HG03280 (cell line): ENCODE results near the gene SLC38A10.
A peak's percentile ranks its signal among the peaks of the same experiment; 100 is the strongest.

Experiments
- ATAC-seq: cut with Tn5 transposase; IDR thresholded peaks from one replicate; pipeline ENCODE4 v1.9.1; 2021; ENCODE audit warnings: mild to moderate bottlenecking, moderate library complexity; ENCODE audit not compliant: unreplicated experiment

SLC38A10 gene

GRCh38 chr17:81299846-81300585 is 4.9 kb upstream of the SLC38A10 start:
- no peak for ATAC-seq

DNA sequence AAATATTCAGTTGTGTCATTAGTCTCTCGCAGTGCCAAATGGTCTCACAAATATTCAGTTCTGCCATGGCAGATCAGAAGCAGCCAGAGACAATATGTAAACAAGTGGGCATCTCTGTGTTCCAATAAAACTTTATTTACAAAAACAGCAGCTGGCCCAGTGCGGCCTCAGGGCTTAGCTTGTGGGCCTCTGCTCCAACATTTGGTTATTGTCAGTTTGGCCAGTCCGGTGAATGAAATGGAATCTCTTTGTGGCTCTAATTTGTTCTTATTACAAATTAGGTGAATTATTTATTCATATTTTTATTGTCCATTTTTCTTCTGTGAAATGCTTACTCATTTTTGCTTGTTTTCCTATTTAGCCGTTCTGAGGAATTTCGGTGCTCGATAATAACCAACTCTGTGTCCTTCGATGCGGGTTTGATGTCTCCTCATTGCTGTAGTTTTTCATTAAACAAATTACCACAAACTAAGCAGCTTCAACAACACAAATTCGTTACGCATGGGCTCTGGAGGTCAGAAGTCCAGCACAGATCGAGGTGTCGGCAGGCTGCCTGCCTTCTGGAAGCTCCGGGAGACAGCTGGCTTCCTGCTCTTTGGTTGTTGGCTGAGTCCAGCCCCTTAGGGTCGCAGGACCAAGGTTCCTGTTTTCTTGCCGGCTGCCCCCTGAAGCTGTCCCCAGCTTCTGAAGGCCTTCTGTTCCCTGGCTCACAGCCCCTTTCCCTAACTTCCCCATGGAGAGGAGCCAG is 4.1 kb upstream of the SLC38A10 start:
- ATAC-seq = no peak

- ATAC-seq = no peak
Measured at GRCh38 chr17:81298325-81298990, 3.4 kb upstream of the SLC38A10 start.

DNA sequence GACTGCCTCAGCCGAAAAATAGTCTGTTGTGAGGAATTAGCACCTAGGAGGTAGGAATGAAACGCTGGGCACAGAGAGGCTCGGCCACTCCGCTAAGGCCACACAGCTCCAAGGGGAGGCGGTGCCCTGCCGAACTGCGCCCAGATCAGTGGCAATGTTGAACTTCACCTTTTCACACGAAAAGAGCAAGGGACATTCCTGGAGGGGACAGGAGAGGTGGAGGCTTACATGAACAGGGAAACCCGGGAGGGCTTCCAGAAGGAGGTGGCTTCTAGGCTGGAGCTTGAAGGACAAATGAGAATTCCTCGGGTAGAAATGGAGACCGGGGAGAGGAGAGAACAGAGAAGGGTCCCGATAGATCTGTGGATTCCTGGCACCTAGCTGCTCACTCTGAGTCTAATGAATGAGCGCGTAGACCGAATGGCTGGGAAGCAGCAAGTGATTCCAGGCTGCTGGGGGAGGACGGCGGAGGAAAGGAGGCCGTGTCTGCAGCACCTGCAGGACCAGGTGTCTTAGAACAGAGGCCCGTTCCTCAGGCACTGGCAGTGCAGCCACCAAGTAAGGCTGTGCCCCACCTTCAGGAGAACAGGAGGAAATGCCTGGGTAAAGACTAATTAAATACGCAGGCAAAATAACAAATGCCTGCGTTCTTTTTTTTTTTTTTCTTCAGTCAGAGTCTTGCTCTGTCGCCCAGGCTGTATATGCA is 722 bp upstream of the SLC38A10 start:
- ATAC-seq = peak; percentile 5

GRCh38 chr17:81294512-81295030 is 536 bp downstream of the SLC38A10 start:
- ATAC-seq = peak; percentile 13

- ATAC-seq = no peak
Measured at GRCh38 chr17:81292450-81292849, 2.7 kb downstream of the SLC38A10 start.

GRCh38 chr17:81291662-81292061 is 3.4 kb downstream of the SLC38A10 start:
- no peak for ATAC-seq

DNA sequence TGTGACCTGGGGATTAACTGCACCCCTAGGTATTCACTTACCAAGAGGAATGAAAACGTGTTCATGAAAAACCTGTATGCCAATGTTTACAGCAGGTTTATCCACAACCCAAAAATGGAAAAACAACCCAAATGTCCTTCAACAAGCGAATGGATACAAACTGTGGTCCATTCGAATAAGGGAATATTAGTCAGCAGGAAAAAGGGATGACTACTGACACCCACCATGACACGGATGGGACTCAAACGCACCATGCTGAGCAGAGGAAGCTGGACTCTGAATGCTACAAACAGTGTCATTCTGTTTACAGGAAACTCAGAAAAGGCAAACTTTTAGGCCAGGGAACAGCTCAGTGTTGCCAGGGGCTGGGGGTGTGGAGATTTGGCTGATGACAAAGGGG is 4.9 kb downstream of the SLC38A10 start:
- ATAC-seq = no peak

- no peak for ATAC-seq
Measured at GRCh38 chr17:81289627-81290026, 5.5 kb downstream of the SLC38A10 start.

GRCh38 chr17:81288715-81289114 is 6.4 kb downstream of the SLC38A10 start:
- no peak for ATAC-seq

- ATAC-seq = no peak
Measured at GRCh38 chr17:81287741-81288430, 7.2 kb downstream of the SLC38A10 start.

DNA sequence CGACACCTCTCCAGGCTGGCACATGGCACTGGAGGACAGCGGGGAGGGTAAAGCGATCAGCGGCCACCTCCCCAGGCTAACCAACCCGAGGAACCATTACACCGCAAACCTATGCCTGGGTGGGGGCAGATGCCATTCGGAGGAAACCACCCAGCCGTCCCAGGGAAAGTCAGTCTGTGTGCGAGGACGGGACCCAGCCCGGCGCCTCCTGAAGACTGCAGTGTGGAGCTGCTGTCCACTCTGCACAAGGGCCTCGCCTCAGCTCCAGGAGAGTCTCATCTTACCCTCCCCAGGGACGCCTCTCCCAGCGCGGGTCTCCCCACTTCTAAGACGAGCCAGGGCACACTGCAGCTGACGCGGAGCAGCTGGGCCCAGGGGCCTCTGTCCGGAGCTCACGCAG is 8.0 kb downstream of the SLC38A10 start:
- ATAC-seq = no peak

DNA sequence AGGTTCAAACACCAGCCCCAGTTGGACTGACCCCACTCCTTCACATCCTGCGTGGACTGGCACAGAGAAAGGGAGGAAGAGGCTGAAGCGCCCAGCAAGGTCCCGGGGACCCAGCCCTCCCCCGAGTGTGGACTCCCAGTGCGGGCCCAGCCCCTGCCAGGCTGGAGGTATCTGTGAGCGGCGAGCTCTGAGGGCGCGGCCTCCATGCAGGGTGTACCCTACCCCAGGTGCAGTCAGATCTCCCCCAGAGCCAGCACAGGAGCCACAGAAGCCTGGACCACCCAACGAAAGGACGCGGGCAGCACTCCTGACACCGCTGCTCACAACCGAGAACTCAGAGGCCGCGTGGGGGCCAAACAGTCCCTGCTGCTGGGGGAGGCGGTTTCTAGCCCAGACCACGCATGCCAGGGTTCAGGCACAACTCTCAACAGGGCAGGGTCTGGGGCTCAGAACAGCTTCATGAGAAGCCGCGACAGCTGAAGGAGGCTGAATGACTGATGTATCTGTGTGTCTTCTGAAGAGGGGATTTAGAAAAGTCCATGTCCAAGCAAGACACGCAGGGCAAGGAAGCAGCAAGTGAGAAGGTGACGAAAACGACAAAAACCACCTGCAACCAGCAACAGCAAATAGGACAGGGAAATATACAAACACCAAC is 8.5 kb downstream of the SLC38A10 start:
- ATAC-seq = no peak

DNA sequence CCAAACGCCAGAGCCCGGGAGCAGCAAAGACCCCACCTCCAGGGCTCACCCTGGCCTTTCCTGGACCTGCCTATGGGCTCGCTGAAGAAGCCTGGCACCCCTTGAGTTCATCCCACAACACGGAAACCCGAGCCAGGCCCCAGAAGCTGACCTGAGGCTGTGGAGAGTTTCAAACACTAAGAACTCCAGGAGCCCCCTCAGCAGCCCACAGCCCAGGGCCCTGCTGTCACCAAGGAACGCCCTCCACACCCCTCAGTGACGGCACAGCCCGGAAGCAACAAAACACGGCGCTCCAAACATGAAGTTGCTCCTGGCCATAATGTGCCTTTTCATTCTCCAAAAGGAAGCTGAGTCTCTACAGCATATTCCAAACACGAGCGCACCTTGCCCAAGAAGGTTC is 9.2 kb downstream of the SLC38A10 start:
- ATAC-seq = no peak

DNA sequence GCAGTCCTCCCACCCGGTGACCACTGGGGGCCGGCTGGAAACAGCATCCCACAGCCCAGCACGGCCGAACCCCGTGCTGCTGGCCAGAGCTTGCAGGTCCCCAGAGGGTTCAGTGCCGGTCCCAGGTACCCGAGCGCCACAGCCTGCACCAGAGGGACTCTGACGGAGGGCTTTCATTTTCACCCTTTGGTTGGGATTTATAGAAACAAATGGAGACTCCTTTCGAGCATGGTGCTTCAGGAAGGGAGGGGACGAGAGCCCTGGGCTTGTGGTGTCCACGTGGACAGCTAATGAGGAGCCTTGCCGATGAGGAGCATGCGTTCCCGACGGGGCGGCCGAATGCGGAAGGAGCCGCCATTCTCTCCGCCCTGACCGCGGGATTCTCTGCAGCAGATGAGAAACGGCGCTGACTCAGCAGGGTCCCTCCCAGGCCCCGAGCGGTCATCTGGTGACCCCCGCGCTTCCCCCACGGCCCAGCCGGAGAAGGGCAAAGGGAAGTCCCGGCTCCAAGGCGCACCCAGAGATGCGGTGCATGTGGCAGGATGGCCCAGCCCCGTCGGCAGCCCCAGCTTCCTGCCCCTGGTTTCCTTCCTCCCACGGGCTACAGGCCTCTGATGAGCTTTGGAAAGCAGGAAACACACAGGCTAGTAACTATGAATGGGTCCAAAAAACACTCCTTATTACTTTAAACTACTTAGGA is 9.8 kb downstream of the SLC38A10 start:
- no peak for ATAC-seq

DNA sequence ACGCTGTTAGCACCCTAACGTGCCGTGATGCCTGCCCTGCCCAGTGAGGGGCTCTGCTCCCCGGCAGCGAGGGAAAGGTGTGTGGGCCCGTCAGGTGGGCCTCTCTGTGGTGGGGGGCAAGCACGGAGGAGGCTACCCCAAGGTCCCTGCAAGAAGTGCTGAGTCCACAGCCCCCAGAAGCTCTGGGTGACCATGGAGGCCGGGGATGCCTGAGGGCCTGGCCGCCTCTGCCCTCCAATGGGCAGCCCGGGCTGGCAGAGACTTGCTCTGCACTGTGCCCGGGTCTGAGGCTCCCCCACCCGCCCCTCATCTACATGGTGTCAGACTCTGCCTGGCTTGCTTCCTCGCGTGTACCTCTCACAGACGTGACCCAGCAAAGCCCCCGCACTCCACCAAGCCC is 12.2 kb downstream of the SLC38A10 start:
- ATAC-seq = no peak

DNA sequence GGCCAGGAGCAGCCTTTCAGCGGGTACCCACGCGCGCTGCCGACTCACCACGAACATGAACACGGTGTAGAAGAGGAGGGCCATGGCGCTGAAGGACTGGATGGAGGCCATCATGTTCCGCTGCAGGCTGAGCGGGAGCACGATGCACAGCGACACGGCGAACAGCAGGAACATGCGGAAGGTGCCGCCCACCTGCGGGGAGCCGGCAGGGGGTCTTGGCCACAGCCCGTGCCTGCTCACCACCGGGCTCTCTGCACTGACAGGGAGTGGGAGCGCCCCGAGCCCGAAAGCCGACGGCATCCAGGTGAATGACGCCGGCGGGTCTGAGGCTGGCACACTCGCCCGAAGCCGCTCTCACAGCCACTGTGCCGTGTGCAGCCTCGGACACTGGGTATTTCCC is 13.0 kb downstream of the SLC38A10 start:
- no peak for ATAC-seq

DNA sequence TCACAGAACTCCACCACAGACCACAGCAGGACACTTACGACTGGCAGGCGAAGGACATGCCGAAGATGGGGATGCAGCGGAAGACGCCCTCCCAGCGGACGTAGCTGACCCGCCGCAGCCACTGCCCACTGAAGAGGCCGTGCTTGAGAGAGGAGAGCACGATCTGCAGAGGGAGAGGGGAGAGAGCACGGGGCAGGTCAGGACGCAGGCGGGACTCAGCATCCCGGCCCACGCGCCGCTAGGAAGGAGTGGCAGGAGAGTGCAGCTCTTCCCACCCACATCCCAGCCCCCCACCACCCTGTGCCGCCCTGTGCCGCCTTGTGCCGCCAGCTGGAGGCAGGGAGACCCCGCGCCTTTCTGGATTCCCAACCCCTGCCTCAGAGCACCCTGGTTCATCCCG is 14.5 kb downstream of the SLC38A10 start:
- ATAC-seq = no peak
